Vagina (tissue), 2 donors: Measurements from ENCODE around the gene LCOR. TPM values are rescaled to one million over a fixed set of nuclear protein-coding genes. Genes with fewer than 3 reads are reported as not detected.

Source experiments
- DNase-seq, 2 donors: peaks; one replicate each; pipeline ENCODE4 v3.0.0-alpha.2; 2017; ENCODE audit errors: extremely low spot score in 2 of 2
- H3K27ac ChIP-seq: fragments of 200-600 bp; sonication (generic); one replicate; pipeline ENCODE4 v1.5.1; 2019
- H3K27me3 ChIP-seq: fragments of 200-600 bp; sonication (generic); one replicate; pipeline ENCODE4 v1.5.1; 2019
- H3K36me3 ChIP-seq, 2 donors: fragments of 200-600 bp; sonication (generic); one replicate each; pipeline ENCODE4 v1.5.1; 2017 to 2019
- H3K4me1 ChIP-seq: fragments of 200-600 bp; sonication (generic); one replicate; pipeline ENCODE4 v1.5.1; 2019
- H3K4me3 ChIP-seq, 2 donors: fragments of 200-600 bp; sonication (generic); 1 replicate in 1 of 2; 2 replicates in 1 of 2; pipeline ENCODE4 v1.5.1; 2016 to 2019
- H3K9me3 ChIP-seq: fragments of 200-600 bp; sonication (generic); one replicate; pipeline ENCODE4 v1.5.1; 2019
- POLR2A ChIP-seq, 2 donors: fragments of 450-650 bp; IDR thresholded peaks; one replicate each; pipeline ENCODE4 v1.6.1; 2017; ENCODE audit warnings: antibody characterized with exemption in 2 of 2, mild to moderate bottlenecking in 2 of 2, moderate library complexity in 2 of 2
- POLR2AphosphoS5 ChIP-seq, 2 donors: sonication (generic); formaldehyde crosslinking; IDR thresholded peaks; one replicate each; pipeline ENCODE4 v1.9.0; 2017; ENCODE audit warnings: antibody characterized with exemption in 2 of 2, mild to moderate bottlenecking in 2 of 2, low read depth in 1 of 2; ENCODE audit not compliant: insufficient read depth in 1 of 2
- intact Hi-C: fragments of 100-400 bp; cut with DNase I; formaldehyde crosslinking; loops from one replicate; pipeline ENCODE4 v1.15.1; 2023
- total RNA-seq: library from RNA; depleted of rRNA; stranded (reverse); fragments of >200 nt; gene quantifications from one replicate; pipeline ENCODE4 v1.2.3, GENCODE V29; 2016
- TF ChIP-seq, protein P1 (sequence below), 3 experiments: fragments of 450-650 bp in 2 of 3; fragments of 200-600 bp in 1 of 3; sonication (generic) in 1 of 3; IDR thresholded peaks; one replicate each; pipeline ENCODE4 v1.5.1; 2017 to 2019; ENCODE audit warnings: antibody characterized with exemption in 3 of 3, mild to moderate bottlenecking in 2 of 3, moderate library complexity in 2 of 3

LCOR gene
- total RNA-seq: 85.2 TPM

DNA sequence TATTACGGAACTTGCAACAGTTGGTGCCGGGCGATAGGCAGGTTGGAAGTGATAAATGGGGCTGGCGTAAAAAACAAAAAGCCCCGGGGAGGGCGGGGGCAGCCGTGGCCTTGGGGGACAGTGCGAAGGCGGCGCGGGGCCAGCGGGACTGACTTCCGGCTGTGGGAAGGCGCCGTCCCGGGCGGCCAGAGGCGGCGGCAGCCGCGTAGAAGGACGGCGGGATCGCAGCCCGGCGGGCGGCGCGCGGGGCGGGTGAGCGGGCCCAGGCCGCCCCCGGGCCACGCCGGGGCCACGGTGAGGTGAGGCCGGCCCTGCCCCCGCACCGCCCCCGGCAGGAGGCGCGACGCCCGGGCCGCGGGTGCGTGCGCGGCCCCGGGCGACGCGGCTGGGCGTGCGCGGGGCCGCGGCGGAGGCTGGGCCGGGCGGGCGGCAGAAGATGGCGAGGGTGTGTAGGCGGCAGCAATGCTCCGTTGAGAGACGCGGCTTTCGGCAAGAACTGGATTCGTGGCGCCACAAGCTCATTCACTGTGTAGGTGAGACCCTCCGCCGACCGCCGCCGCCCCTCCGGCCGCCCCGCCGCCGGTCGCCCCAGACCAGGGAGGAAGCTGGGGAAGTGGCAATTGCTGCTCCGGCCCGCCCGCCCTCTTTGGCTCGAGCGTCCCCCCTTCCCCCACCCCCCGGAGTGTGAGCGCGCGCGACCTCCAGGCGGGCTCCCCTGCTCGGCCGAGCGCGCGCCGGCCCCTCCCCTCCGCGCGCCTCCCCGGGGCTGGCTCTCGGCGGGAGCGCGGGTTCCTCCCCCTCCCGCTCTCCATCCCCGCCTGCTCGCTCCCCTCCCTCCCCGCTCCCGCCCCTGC is at the start of gene LCOR:
LCOR (plus strand) TSS at position 432 of the 854 bp plus-strand sequence. CDS start 116,760 bp downstream, outside the sequence.
- DNase-seq: peak in 1 of 2 donors; percentile 91
- intact Hi-C loops: no loop called here
- TF ChIP-seq POLR2A (IDR thresholded peaks at IDR 0.05) (peak in 1 of 2 donors; percentile 74), POLR2AphosphoS5 (IDR thresholded peaks at IDR 0.05; ENCODE audit: insufficient read depth in 1 of 2, low read depth in 1 of 2) (peak; percentile 8 to 82)
- TF ChIP-seq, protein P1, sequence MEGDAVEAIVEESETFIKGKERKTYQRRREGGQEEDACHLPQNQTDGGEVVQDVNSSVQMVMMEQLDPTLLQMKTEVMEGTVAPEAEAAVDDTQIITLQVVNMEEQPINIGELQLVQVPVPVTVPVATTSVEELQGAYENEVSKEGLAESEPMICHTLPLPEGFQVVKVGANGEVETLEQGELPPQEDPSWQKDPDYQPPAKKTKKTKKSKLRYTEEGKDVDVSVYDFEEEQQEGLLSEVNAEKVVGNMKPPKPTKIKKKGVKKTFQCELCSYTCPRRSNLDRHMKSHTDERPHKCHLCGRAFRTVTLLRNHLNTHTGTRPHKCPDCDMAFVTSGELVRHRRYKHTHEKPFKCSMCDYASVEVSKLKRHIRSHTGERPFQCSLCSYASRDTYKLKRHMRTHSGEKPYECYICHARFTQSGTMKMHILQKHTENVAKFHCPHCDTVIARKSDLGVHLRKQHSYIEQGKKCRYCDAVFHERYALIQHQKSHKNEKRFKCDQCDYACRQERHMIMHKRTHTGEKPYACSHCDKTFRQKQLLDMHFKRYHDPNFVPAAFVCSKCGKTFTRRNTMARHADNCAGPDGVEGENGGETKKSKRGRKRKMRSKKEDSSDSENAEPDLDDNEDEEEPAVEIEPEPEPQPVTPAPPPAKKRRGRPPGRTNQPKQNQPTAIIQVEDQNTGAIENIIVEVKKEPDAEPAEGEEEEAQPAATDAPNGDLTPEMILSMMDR (IDR thresholded peaks at IDR 0.05): no peak
- Histone ChIP-seq H3K36me3 (no peaks in the 10 kb centered on the region), H3K4me1 (peaks cover 41% of the 10 kb centered on the region), H3K27me3 (no peaks in the 10 kb centered on the region), H3K27ac (peak within 1 kb of the TSS; percentile 97), H3K4me3 (peak within 1 kb of the TSS; percentile 70 to 96), H3K9me3 (no peaks in the 10 kb centered on the region)

DNA sequence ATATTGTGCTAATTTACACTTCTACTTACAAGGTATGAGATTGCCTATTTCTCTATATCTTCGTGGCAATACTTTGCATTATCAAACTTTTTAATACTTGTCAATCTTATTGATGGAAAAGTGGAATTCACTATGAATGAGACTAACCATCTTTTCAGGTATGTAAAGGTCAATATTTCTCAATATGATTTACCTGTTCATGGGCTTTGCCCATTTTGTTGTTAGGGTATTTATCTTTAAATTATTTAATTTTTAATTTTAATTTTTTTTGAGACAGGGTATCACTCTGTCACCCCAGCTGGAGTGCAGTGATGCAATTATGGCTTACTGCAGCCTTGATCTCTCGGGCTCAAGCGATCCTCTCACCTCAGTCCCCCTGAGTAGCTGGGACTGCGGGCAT is 47.8 kb upstream of the LCOR start:
- intact Hi-C loops: no loop called here
- DNase-seq: no peak
- no peaks in the 10 kb centered on the region for H3K36me3 ChIP-seq
- no peak overlapping the region for H3K4me3 ChIP-seq
- H3K4me1 ChIP-seq: no peaks in the 10 kb centered on the region
- H3K27me3 ChIP-seq: no peaks in the 10 kb centered on the region
- no peak overlapping the region for H3K27ac ChIP-seq
- no peaks in the 10 kb centered on the region for H3K9me3 ChIP-seq
- no peak for TF ChIP-seq POLR2AphosphoS5 (IDR thresholded peaks at IDR 0.05; ENCODE audit: insufficient read depth in 1 of 2, low read depth in 1 of 2)
- TF ChIP-seq, protein P1 (IDR thresholded peaks at IDR 0.05): no peak
- no peak for TF ChIP-seq POLR2A (IDR thresholded peaks at IDR 0.05)

DNA sequence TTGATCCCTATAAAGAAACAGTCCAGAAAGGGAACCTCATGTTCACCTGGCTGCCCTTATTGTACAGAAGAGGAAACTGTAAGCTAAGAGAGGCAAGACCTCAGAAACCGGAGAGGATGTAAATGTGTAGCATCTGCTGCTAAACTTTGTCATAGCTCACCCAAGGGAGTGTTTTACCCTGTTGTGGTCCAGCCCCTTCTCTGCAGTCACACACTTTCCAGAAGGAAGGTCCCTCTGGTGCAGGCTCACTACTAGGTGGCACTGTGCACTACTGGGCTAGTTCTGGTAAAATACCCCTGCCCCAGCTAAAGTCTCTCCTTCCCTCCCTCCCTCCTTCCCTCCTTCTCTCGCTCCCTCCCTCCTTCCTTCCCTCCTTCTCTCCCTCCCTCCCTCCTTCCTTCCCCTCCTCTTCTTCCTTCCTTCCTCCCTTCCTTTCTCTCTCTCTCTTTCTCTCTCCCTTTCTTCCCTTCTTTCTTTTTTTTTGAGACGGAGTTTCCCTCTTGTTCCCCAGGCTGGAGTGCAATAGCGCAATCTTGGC is 42.5 kb upstream of the LCOR start:
- TF ChIP-seq POLR2AphosphoS5 (IDR thresholded peaks at IDR 0.05; ENCODE audit: insufficient read depth in 1 of 2, low read depth in 1 of 2) (no peak), POLR2A (IDR thresholded peaks at IDR 0.05) (no peak)
- TF ChIP-seq, protein P1 (IDR thresholded peaks at IDR 0.05): no peak
- Histone ChIP-seq H3K4me3 (no peak overlapping the region), H3K36me3 (no peaks in the 10 kb centered on the region), H3K27me3 (no peaks in the 10 kb centered on the region), H3K4me1 (no peaks in the 10 kb centered on the region), H3K9me3 (no peaks in the 10 kb centered on the region), H3K27ac (no peak overlapping the region)
- intact Hi-C loops: no loop called here
- DNase-seq: no peak

DNA sequence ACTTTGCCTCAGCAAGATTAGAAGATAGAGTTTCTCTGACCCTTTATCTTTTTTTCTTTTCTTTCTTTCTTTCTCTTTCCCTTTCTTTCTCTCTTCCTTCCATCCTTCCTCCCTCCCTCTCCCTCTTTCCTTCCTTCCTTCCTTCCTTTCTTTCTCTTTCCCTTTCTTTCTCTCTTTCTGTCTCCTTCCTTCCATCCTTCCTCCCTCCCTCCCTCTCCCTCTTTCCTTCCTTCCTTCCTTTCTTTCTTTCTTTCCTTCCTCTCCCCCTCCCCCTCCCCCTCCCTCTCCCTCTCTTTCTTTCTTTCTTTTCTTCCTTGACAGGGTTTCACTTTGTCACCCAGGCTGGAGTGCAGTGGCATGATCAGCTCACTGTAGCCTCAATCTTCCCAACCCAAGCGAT is 40.2 kb upstream of the LCOR start:
- H3K9me3 ChIP-seq: no peaks in the 10 kb centered on the region
- TF ChIP-seq POLR2A (IDR thresholded peaks at IDR 0.05) (no peak), POLR2AphosphoS5 (IDR thresholded peaks at IDR 0.05; ENCODE audit: insufficient read depth in 1 of 2, low read depth in 1 of 2) (no peak)
- TF ChIP-seq, protein P1 (IDR thresholded peaks at IDR 0.05): no peak
- H3K27ac ChIP-seq: no peak overlapping the region
- H3K36me3 ChIP-seq: no peaks in the 10 kb centered on the region
- no peak overlapping the region for H3K4me3 ChIP-seq
- DNase-seq: no peak
- H3K4me1 ChIP-seq: no peaks in the 10 kb centered on the region
- H3K27me3 ChIP-seq: no peaks in the 10 kb centered on the region
- intact Hi-C loops: no loop called here
